Endothelial cell of umbilical vein (primary cell): ENCODE results near the gene RND2. TPM values are rescaled to one million over a fixed set of nuclear protein-coding genes. Genes with fewer than 3 reads are reported as not detected.

Experiments used
- BruUV-seq: library from RNA; stranded (reverse); fragments of 400-500 nt; replicated peaks from 2 replicates; lab custom pipeline; 2021; lab: Mats Ljungman, UMichigan
- CTCF ChIA-PET: fragments of 300-600, 350-600 bp; sonication (Branson Sonifier 250); formaldehyde crosslinking; loops from one replicate; lab custom pipeline; 2021; ENCODE audit warnings: antibody characterized with exemption, inconsistent platforms; lab: Charles Lee
- POLR2A ChIA-PET: fragments of 300-600, 350-600 bp; sonication (Branson Sonifier 250); formaldehyde crosslinking; loops from one replicate; lab custom pipeline; 2021; ENCODE audit warnings: antibody characterized with exemption, inconsistent platforms; lab: Charles Lee
- DNase-seq: peaks from one replicate; pipeline ENCODE4 v3.0.0-alpha.2; 2011; ENCODE audit warnings: low read depth, low spot score
- FAIRE-seq: peaks from 2 replicates; lab custom pipeline; 2011; peaks lifted over from hg19 to GRCh38; lab: Jason Lieb, UNC
- H2AFZ ChIP-seq: 2 replicates; pipeline ENCODE4 v1.6.0; 2012; ENCODE audit warnings: low read depth, low read length, control low read depth, inconsistent platforms
- H3K27ac ChIP-seq: 2 replicates; pipeline ENCODE4 v1.5.1; 2011; ENCODE audit warnings: low read depth, mild to moderate bottlenecking, control low read depth, low read length, moderate library complexity; ENCODE audit not compliant: insufficient read depth
- H3K27me3 ChIP-seq, 2 experiments: 2 replicates each; pipeline versions ENCODE4 v1.6.0 to v1.6.1; 2011; ENCODE audit warnings: low read length in 2 of 2, mixed read lengths in 1 of 2; ENCODE audit not compliant: control insufficient read depth in 2 of 2, insufficient read depth in 2 of 2
- H3K36me3 ChIP-seq, 2 experiments: 2 replicates in 1 of 2; 3 replicates in 1 of 2; pipeline ENCODE4 v1.5.1; 2011; ENCODE audit warnings: low read length in 2 of 2, mild to moderate bottlenecking in 1 of 2, moderate library complexity in 1 of 2; ENCODE audit not compliant: control insufficient read depth in 2 of 2, insufficient read depth in 2 of 2; ENCODE audit errors: extremely low read depth in 1 of 2
- H3K4me1 ChIP-seq: 3 replicates; pipeline ENCODE4 v1.5.1; 2011; ENCODE audit warnings: mild to moderate bottlenecking, low read length; ENCODE audit not compliant: control insufficient read depth, insufficient read depth; ENCODE audit errors: extremely low read depth
- H3K4me2 ChIP-seq: 2 replicates; pipeline ENCODE4 v1.6.1; 2011; ENCODE audit warnings: low read length, control low read depth, mixed read lengths; ENCODE audit not compliant: insufficient read depth
- H3K4me3 ChIP-seq, 3 experiments: fragments of 200-600 bp in 1 of 3; sonication (generic), shearing (Covaris generic) in 1 of 3; replicated peaks in 1 of 3; 2 replicates each; pipeline ENCODE4 v1.5.1; 2011 to 2016; ENCODE audit warnings: control low read depth in 3 of 3, low read length in 3 of 3, mild to moderate bottlenecking in 2 of 3, inconsistent platforms in 1 of 3, low read depth in 1 of 3, moderate library complexity in 1 of 3; ENCODE audit not compliant: insufficient read depth in 1 of 3
- H3K79me2 ChIP-seq: 2 replicates; pipeline ENCODE4 v1.6.0; 2012; ENCODE audit warnings: low read length, inconsistent platforms; ENCODE audit not compliant: control insufficient read depth, insufficient read depth
- H3K9ac ChIP-seq: replicated peaks from 2 replicates; pipeline ENCODE3; 2011; ENCODE audit warnings: low read length, control low read depth; ENCODE audit not compliant: insufficient read depth; ENCODE audit errors: extremely low read depth
- H3K9me1 ChIP-seq: replicated peaks from 3 replicates; pipeline ENCODE4 v1.6.0; 2011; ENCODE audit warnings: mild to moderate bottlenecking, low read length; ENCODE audit not compliant: control insufficient read depth, insufficient read depth; ENCODE audit errors: extremely low read depth
- H3K9me3 ChIP-seq: replicated peaks from 2 replicates; pipeline ENCODE4 v1.5.1; 2012; ENCODE audit warnings: low read length, inconsistent platforms; ENCODE audit not compliant: control insufficient read depth, insufficient read depth
- H4K20me1 ChIP-seq: replicated peaks from 2 replicates; pipeline ENCODE3; 2011; ENCODE audit warnings: mild to moderate bottlenecking, low read length; ENCODE audit not compliant: control insufficient read depth, insufficient read depth; ENCODE audit errors: extremely low read depth
- CTCF ChIP-seq, 2 donors: IDR thresholded peaks; 1 replicate in 1 of 2; 2 replicates in 1 of 2; pipeline ENCODE4 v1.5.1; 2011; ENCODE audit warnings: low read length in 2 of 2, mild to moderate bottlenecking in 2 of 2, moderate library complexity in 2 of 2, control low read depth in 1 of 2, inconsistent platforms in 1 of 2, low read depth in 1 of 2; ENCODE audit not compliant: insufficient read depth in 1 of 2; ENCODE audit errors: extremely low read depth in 1 of 2
- EZH2 ChIP-seq: IDR thresholded peaks from 2 replicates; pipeline ENCODE4 v1.6.1; 2012; ENCODE audit warnings: borderline replicate concordance, low read depth, mild to moderate bottlenecking, moderate library complexity, low read length, inconsistent platforms; ENCODE audit not compliant: severe bottlenecking
- FOS ChIP-seq: IDR thresholded peaks from 2 replicates; pipeline ENCODE4 v1.6.1; 2011; ENCODE audit warnings: mild to moderate bottlenecking, low read length, moderate library complexity, borderline replicate concordance; ENCODE audit not compliant: insufficient read depth
- GATA2 ChIP-seq: IDR thresholded peaks from 2 replicates; pipeline ENCODE4 v1.7.0; 2011; ENCODE audit warnings: low read depth, mild to moderate bottlenecking, moderate library complexity, mixed read lengths, low read length; ENCODE audit not compliant: insufficient read length, insufficient read depth
- JUN ChIP-seq: IDR thresholded peaks from 2 replicates; pipeline ENCODE4 v1.6.1; 2011; ENCODE audit warnings: borderline replicate concordance, low read depth; ENCODE audit not compliant: insufficient read length, insufficient read depth
- MAX ChIP-seq: IDR thresholded peaks from 2 replicates; pipeline ENCODE4 v1.6.1; 2011; ENCODE audit not compliant: insufficient read depth, insufficient read length
- MYC ChIP-seq: IDR thresholded peaks from one replicate; pipeline ENCODE4 v1.6.1; 2011; ENCODE audit warnings: mild to moderate bottlenecking, low read depth, low read length
- POLR2A ChIP-seq: IDR thresholded peaks from 2 replicates; pipeline ENCODE4 v1.6.1; 2012; ENCODE audit warnings: low read depth, mild to moderate bottlenecking, control low read depth, low read length
- POLR2AphosphoS5 ChIP-seq: IDR thresholded peaks from 2 replicates; pipeline ENCODE4 v1.6.1; 2012; ENCODE audit warnings: low read depth, mild to moderate bottlenecking, control low read depth, low read length, moderate library complexity; ENCODE audit not compliant: insufficient read depth
- dilution Hi-C: fragments of 300-500 bp; cut with MboI; formaldehyde crosslinking; loops from one replicate; pipeline ENCODE4 v1.15.0; 2019; ENCODE audit warnings: low sequenced_read_pairs; ENCODE audit not compliant: extremely low pct_ligation_motif_present
- intact Hi-C: fragments of 100-400 bp; cut with micrococcal nuclease; formaldehyde crosslinking; loops from one replicate; pipeline ENCODE4 v1.10.0; 2022
- polyA plus RNA-seq, 4 experiments: library from polyadenylated mRNA; depleted of rRNA in 3 of 4; stranded (reverse) in 3 of 4; unstranded in 1 of 4; fragments of >200 nt; gene quantifications; 2 replicates each; pipeline versions ENCODE4 v1.2.1 to v1.2.3, GENCODE V29; 2011 to 2012; ENCODE audit warnings: missing spikeins in 1 of 4
- total RNA-seq: library from RNA; stranded (reverse); gene quantifications from 2 replicates; pipeline ENCODE4 v1.2.3, GENCODE V29; 2021

Gene RND2
- total and polyA plus RNA-seq, 2 donors (not counting 3 experiments of a cell fraction or from before 2014, with no cell fraction given): 0.81 to 0.97 TPM

- POLR2A ChIA-PET: no interaction called here
Measured at GRCh38 chr17:43026595-43026994, 1.6 kb downstream of the RND2 start.

More at GRCh38 chr17:43026595-43026994, 1.6 kb downstream of the RND2 start:
- Histone ChIP-seq H3K79me2 (peaks cover 6% of the 10 kb centered on the region), H3K9me1 (no peaks in the 10 kb centered on the region), H3K36me3 (no peaks in the 10 kb centered on the region), H4K20me1 (no peaks in the 10 kb centered on the region), H3K27ac (no peak overlapping the region), H3K9ac (no peak overlapping the region), H3K4me2 (no peak overlapping the region), H3K4me1 (peaks cover 3% of the 10 kb centered on the region), H3K9me3 (no peaks in the 10 kb centered on the region), H3K4me3 (no peak overlapping the region), H2AFZ (no peak overlapping the region), H3K27me3 (peaks cover 0 to 1% of the 10 kb centered on the region in 2 experiments)
- TF ChIP-seq MYC (no peak), CTCF (IDR thresholded peaks at IDR 0.05; ENCODE audit: extremely low read depth in 1 of 2, insufficient read depth in 1 of 2, low read depth in 1 of 2, low read length in 2 of 2) (no peak), GATA2 (no peak), EZH2 (no peak), POLR2A (no peak), POLR2AphosphoS5 (no peak), JUN (no peak), FOS (no peak), MAX (no peak)
- no peak for DNase-seq
- CTCF ChIA-PET: interaction anchor here (0.6 kb wide), 1 partner anchor 145 kb away, joined by 3 read pairs; the partner anchor contains the start of gene NBR1
- no peak for FAIRE-seq
- no TSS peak for BruUV-seq
- intact Hi-C loops (no loop called here), dilution Hi-C loops (no loop called here)
